Prostate gland (tissue), 2 donors: ENCODE results near the gene UST.

ENCODE experiments used
- POLR2A ChIP-seq: fragments of 450-650 bp; IDR thresholded peaks from one replicate; pipeline ENCODE4 v1.6.1; 2016; ENCODE audit warnings: antibody characterized with exemption, mild to moderate bottlenecking
- POLR2AphosphoS5 ChIP-seq: sonication (generic); formaldehyde crosslinking; IDR thresholded peaks from one replicate; pipeline ENCODE4 v1.6.1; 2017; ENCODE audit warnings: antibody characterized with exemption
- TF ChIP-seq, protein P1 (sequence below), 4 experiments: fragments of 200-600 bp in 2 of 4; fragments of 450-650 bp in 2 of 4; sonication (generic) in 2 of 4; IDR thresholded peaks; 1 replicate in 3 of 4; 2 replicates in 1 of 4; pipeline ENCODE4 v1.5.1; 2016 to 2019; ENCODE audit warnings: antibody characterized with exemption in 4 of 4, mild to moderate bottlenecking in 2 of 4, moderate library complexity in 2 of 4

DNA sequence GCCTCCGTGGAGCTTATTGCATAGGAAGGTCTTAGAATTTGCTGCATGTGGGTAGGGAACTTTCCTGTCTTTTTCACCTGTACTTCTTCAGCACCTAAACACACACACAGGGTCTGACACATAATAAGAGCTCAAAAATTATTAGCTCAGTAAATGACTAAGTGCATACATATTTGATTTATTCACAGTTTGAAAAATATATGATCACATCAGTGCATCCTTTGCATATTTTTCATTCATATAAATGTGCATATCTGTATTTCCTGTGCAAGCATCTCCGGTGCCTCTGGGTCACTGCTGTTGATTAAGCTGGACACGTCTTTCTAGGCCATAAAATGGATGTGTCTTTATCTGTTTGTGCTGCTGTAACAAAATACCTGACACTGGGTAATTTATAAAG, 234.7 kb downstream of the UST start:
- TF ChIP-seq, protein P1, sequence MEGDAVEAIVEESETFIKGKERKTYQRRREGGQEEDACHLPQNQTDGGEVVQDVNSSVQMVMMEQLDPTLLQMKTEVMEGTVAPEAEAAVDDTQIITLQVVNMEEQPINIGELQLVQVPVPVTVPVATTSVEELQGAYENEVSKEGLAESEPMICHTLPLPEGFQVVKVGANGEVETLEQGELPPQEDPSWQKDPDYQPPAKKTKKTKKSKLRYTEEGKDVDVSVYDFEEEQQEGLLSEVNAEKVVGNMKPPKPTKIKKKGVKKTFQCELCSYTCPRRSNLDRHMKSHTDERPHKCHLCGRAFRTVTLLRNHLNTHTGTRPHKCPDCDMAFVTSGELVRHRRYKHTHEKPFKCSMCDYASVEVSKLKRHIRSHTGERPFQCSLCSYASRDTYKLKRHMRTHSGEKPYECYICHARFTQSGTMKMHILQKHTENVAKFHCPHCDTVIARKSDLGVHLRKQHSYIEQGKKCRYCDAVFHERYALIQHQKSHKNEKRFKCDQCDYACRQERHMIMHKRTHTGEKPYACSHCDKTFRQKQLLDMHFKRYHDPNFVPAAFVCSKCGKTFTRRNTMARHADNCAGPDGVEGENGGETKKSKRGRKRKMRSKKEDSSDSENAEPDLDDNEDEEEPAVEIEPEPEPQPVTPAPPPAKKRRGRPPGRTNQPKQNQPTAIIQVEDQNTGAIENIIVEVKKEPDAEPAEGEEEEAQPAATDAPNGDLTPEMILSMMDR (IDR thresholded peaks at IDR 0.05), result no peak
- TF ChIP-seq POLR2A, result no peak
- TF ChIP-seq POLR2AphosphoS5, result no peak
